K562 (cell line): Measurements from ENCODE around the gene METTL24. TPM values are rescaled to one million over a fixed set of nuclear protein-coding genes. Genes with fewer than 3 reads are reported as not detected.

Source experiments
- ATAC-seq: fragments of 200-7000 bp; cut with Tn5 transposase; 3 replicates; pipeline ENCODE4 v1.9.1; 2020; ENCODE audit warnings: moderate library complexity
- BruUV-seq: library from RNA; stranded (reverse); fragments of 400-500 nt; replicated peaks from 2 replicates; lab custom pipeline; 2021; lab: Mats Ljungman, UMichigan
- CTCF ChIA-PET: fragments of 300-600 bp; formaldehyde crosslinking; extraction: SDS; loops from one replicate; lab custom pipeline; 2021; ENCODE audit warnings: low intra/inter-chr PET ratio; lab: Yijun Ruan, JAX
- POLR2A ChIA-PET: fragments of 300-600, 350-650 bp; sonication (Branson Sonifier 250); formaldehyde crosslinking; extraction: SDS; loops from one replicate; lab custom pipeline; 2021; ENCODE audit warnings: antibody characterized with exemption, inconsistent platforms; lab: Yijun Ruan, JAX
- DNase-seq, 4 experiments: peaks; one replicate each; pipeline versions ENCODE4 v3.0.0 to v3.0.0-alpha.2; 2011 to 2018; ENCODE audit warnings: low spot score in 3 of 4, mixed read lengths in 3 of 4; ENCODE audit errors: extremely low read depth in 1 of 4
- FAIRE-seq: peaks from 2 replicates; lab custom pipeline; 2011; peaks lifted over from hg19 to GRCh38; lab: Jason Lieb, UNC
- H2AFZ ChIP-seq: 2 replicates; pipeline ENCODE4 v1.6.0; 2011; ENCODE audit warnings: low read depth, low read length, control low read depth, inconsistent platforms
- H3K27ac ChIP-seq: fragments of 200-600 bp; 3 replicates; pipeline ENCODE4 v1.8.0; 2011; ENCODE audit warnings: low read depth, mild to moderate bottlenecking, control low read depth, inconsistent platforms, low read length, moderate library complexity, mixed read lengths; ENCODE audit errors: extremely low read depth
- H3K27me3 ChIP-seq, 2 experiments: fragments of 300-600 bp in 1 of 2; 2 replicates in 1 of 2; 3 replicates in 1 of 2; pipeline versions ENCODE4 v1.6.0 to v1.8.0; 2011; ENCODE audit warnings: inconsistent platforms in 2 of 2, low read length in 2 of 2, mild to moderate bottlenecking in 1 of 2, mixed read lengths in 1 of 2, moderate library complexity in 1 of 2; ENCODE audit not compliant: control insufficient read depth in 2 of 2, insufficient read depth in 2 of 2
- H3K36me3 ChIP-seq: fragments of 300-600 bp; 3 replicates; pipeline ENCODE4 v1.8.0; 2011; ENCODE audit warnings: mild to moderate bottlenecking, low read length, inconsistent platforms; ENCODE audit not compliant: control insufficient read depth, insufficient read depth
- H3K4me1 ChIP-seq, 2 experiments: fragments of 200-600 bp in 1 of 2; replicated peaks in 1 of 2; 2 replicates in 1 of 2; 3 replicates in 1 of 2; pipeline versions ENCODE4 v1.5.1 to v1.8.0; 2011; ENCODE audit warnings: inconsistent platforms in 2 of 2, low read length in 2 of 2, mild to moderate bottlenecking in 1 of 2, mixed read lengths in 1 of 2, moderate library complexity in 1 of 2; ENCODE audit not compliant: control insufficient read depth in 2 of 2, insufficient read depth in 2 of 2
- H3K4me2 ChIP-seq: 2 replicates; pipeline ENCODE4 v1.6.1; 2011; ENCODE audit warnings: low read length, control low read depth, inconsistent platforms, mixed read lengths; ENCODE audit not compliant: insufficient read depth
- H3K4me3 ChIP-seq: fragments of 200-600 bp; sonication (generic), shearing (Covaris generic); 2 replicates; pipeline ENCODE4 v1.5.1; 2016; ENCODE audit warnings: control low read depth, inconsistent platforms
- H3K79me2 ChIP-seq: fragments of 200-600 bp; 3 replicates; pipeline ENCODE4 v1.8.0; 2011; ENCODE audit warnings: low read length, inconsistent platforms; ENCODE audit not compliant: control insufficient read depth, insufficient read depth
- H3K9ac ChIP-seq, 2 experiments: 2 replicates each; pipeline versions ENCODE4 v1.6.0 to v1.6.1; 2011; ENCODE audit warnings: low read depth in 2 of 2, low read length in 2 of 2, control low read depth in 1 of 2, inconsistent platforms in 1 of 2, mild to moderate bottlenecking in 1 of 2, mixed read lengths in 1 of 2; ENCODE audit not compliant: insufficient read depth in 1 of 2
- H3K9me1 ChIP-seq: one replicate; pipeline ENCODE4 v1.6.0; 2011; ENCODE audit warnings: inconsistent platforms, mild to moderate bottlenecking, low read length, moderate library complexity; ENCODE audit not compliant: control insufficient read depth, insufficient read depth
- H3K9me3 ChIP-seq: replicated peaks from 2 replicates; pipeline ENCODE4 v1.5.1; 2011; ENCODE audit warnings: low read depth, low read length, inconsistent platforms; ENCODE audit not compliant: control insufficient read depth, insufficient read depth
- H4K20me1 ChIP-seq: replicated peaks from 2 replicates; pipeline ENCODE4 v1.6.1; 2011; ENCODE audit warnings: low read length, inconsistent platforms, mixed read lengths; ENCODE audit not compliant: control insufficient read depth, insufficient read depth
- ARNT ChIP-seq, 2 experiments: fragments of 450-650 bp; IDR thresholded peaks; 2 replicates each; pipeline ENCODE4 v1.6.1; 2016; ENCODE audit warnings: mild to moderate bottlenecking in 1 of 2
- ATF7 ChIP-seq: fragments of 450-650 bp; IDR thresholded peaks from 2 replicates; pipeline ENCODE4 v1.7.1; 2014; ENCODE audit warnings: mild to moderate bottlenecking, moderate library complexity
- NCOA2 ChIP-seq, 2 experiments: fragments of 450-650 bp; IDR thresholded peaks; 2 replicates each; pipeline ENCODE4 v1.6.1; 2018; ENCODE audit warnings: mild to moderate bottlenecking in 2 of 2, moderate library complexity in 1 of 2; ENCODE audit not compliant: partially characterized antibody in 2 of 2
- NFE2L1 ChIP-seq: fragments of 450-650 bp; IDR thresholded peaks from 2 replicates; pipeline ENCODE4 v1.6.1; 2016; ENCODE audit warnings: missing genetic modification characterization, low read depth, mild to moderate bottlenecking, missing compliant biosample characterization, moderate library complexity, borderline replicate concordance
- RAD51 ChIP-seq: fragments of 450-650 bp; IDR thresholded peaks from 2 replicates; pipeline ENCODE4 v1.7.1; 2016; ENCODE audit warnings: low read depth, mild to moderate bottlenecking, borderline replicate concordance
- RCOR1 ChIP-seq, 2 experiments: IDR thresholded peaks; 2 replicates each; pipeline ENCODE4 v1.6.1; 2012; ENCODE audit warnings: low read depth in 2 of 2, low read length in 2 of 2, borderline replicate concordance in 1 of 2, improper control_type of control experiment in 1 of 2
- SAP30 ChIP-seq: fragments of 200-600 bp; sonication (generic); IDR thresholded peaks from 2 replicates; pipeline ENCODE4 v1.6.1; 2012; ENCODE audit warnings: borderline replicate concordance, low read depth, mild to moderate bottlenecking, moderate library complexity, low read length, control low read depth, inconsistent platforms; ENCODE audit not compliant: insufficient read depth, poor library complexity, severe bottlenecking
- ZNF133 ChIP-seq: fragments of 250-450 bp; sonication (Bioruptor Pico); IDR thresholded peaks from 2 replicates; pipeline ENCODE4 v1.4.0; 2020; ENCODE audit warnings: mild to moderate bottlenecking
- ZNF212 ChIP-seq: fragments of 450-650 bp; formaldehyde crosslinking; IDR thresholded peaks from 2 replicates; pipeline ENCODE4 v1.4.0; 2020; ENCODE audit warnings: mild to moderate bottlenecking
- WGBS: fragments of 100-300 bp; shearing (Covaris generic); methylation state at CpG from one replicate; pipeline ENCODE4 v1.1.6; 2016; ENCODE audit warnings: low coverage, mixed read lengths; ENCODE audit not compliant: insufficient coverage; ENCODE audit errors: missing lambda C conversion rate; 5-methylcytosine and 5-hydroxymethylcytosine counted together
- in situ Hi-C: fragments of 300-500 bp; cut with MboI; formaldehyde crosslinking; loops from 4 replicates; pipeline ENCODE4 v1.15.0; 2018; ENCODE audit warnings: inconsistent platforms, mixed read lengths
- intact Hi-C: fragments of 100-400 bp; cut with micrococcal nuclease; formaldehyde crosslinking; loops from 2 replicates; pipeline ENCODE4 v1.14.2; 2022
- polyA plus RNA-seq, 8 experiments: library from polyadenylated mRNA; depleted of rRNA in 4 of 8; stranded (reverse) in 5 of 8; unstranded in 3 of 8; fragments of >200 nt; fragmentation: Nextera tagmentation in 2 of 8; fragmentation: Illumina TruSeq in 1 of 8; extraction: Ambion mirVana in 2 of 8; extraction: Trizol in 1 of 8; gene quantifications; 2 replicates each; pipeline versions ENCODE4 v1.2.1 to v1.2.3, GENCODE V29; 2011 to 2014; ENCODE audit warnings: inconsistent platforms in 1 of 8, missing spikeins in 1 of 8
- total RNA-seq, 7 experiments: library from RNA; depleted of rRNA in 6 of 7; stranded (reverse); fragments of >200 nt in 6 of 7; fragmentation: Illumina TruSeq in 2 of 7; extraction: Trizol in 2 of 7; gene quantifications; 2 replicates each; pipeline versions ENCODE4 v1.2.1 to v1.2.3, GENCODE V29; 2011 to 2021; ENCODE audit warnings: low replicate concordance in 1 of 7
- TF ChIP-seq, protein P1 (sequence below): sonication (generic); formaldehyde crosslinking; IDR thresholded peaks from 2 replicates; pipeline ENCODE4 v1.8.0; 2022; ENCODE audit warnings: mild to moderate bottlenecking, missing genetic modification reagents, borderline replicate concordance

Gene METTL24
- total and polyA plus RNA-seq, 9 of the 15 experiments (the other 6 are each of a cell fraction or from before 2014, with no cell fraction given): not detected

GRCh38 chr6:110295451-110296165 is 62.5 kb downstream of the METTL24 start:
- WGBS: 0% methylated on average over 5 of the region's 5 CpGs
- Histone ChIP-seq H3K4me3 (no peak overlapping the region), H3K4me2 (no peak overlapping the region), H3K9me1 (no peaks in the 10 kb centered on the region), H3K27me3 (peaks cover 2 to 5% of the 10 kb centered on the region in 2 experiments; a peak in 1 of 5 replicates), H3K27ac (no peak overlapping the region), H3K9ac (no peak overlapping the region), H3K36me3 (no peaks in the 10 kb centered on the region), H2AFZ (no peak overlapping the region), H3K79me2 (no peaks in the 10 kb centered on the region), H3K9me3 (no peaks in the 10 kb centered on the region), H3K4me1 (no peaks in the 10 kb centered on the region), H4K20me1 (no peaks in the 10 kb centered on the region; the same call in 1 of the 2 replicates)
- in situ Hi-C loops: no loop called here
- intact Hi-C loops: no loop called here
- ChIA-PET CTCF (no interaction called here), POLR2A (no interaction called here)
- TF ChIP-seq ZNF212 (no peak), ZNF133 (no peak), NCOA2 (IDR thresholded peaks at IDR 0.05; ENCODE audit: partially characterized antibody in 2 of 2) (no peak), NFE2L1 (no peak), SAP30 (no peak), ARNT (IDR thresholded peaks at IDR 0.05) (no peak), RAD51 (no peak), ATF7 (no peak), RCOR1 (IDR thresholded peaks at IDR 0.05; ENCODE audit: borderline replicate concordance in 1 of 2, low read depth in 2 of 2, low read length in 2 of 2) (no peak)
- TF ChIP-seq, protein P1, sequence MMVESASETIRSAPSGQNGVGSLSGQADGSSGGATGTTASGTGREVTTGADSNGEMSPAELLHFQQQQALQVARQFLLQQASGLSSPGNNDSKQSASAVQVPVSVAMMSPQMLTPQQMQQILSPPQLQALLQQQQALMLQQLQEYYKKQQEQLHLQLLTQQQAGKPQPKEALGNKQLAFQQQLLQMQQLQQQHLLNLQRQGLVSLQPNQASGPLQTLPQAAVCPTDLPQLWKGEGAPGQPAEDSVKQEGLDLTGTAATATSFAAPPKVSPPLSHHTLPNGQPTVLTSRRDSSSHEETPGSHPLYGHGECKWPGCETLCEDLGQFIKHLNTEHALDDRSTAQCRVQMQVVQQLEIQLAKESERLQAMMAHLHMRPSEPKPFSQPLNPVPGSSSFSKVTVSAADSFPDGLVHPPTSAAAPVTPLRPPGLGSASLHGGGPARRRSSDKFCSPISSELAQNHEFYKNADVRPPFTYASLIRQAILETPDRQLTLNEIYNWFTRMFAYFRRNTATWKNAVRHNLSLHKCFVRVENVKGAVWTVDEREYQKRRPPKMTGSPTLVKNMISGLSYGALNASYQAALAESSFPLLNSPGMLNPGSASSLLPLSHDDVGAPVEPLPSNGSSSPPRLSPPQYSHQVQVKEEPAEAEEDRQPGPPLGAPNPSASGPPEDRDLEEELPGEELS (CRISPR knock-in tag): no peak
- FAIRE-seq: no peak
- DNase-seq: no peak
- no TSS peak for BruUV-seq
- ATAC-seq: no peak
